Activated T-cell treated with anti-CD3 and anti-CD28 coated beads, Interleukin-2, amount 50 U/mL, for 1 hour (primary cell): Measurements from ENCODE around the gene GPC3.
A peak's percentile ranks its signal among the peaks of the same experiment; 100 is the strongest.
"Not testable (repeated sequence)": the region's sequence is repeated elsewhere in the genome, so short reads cannot be mapped to it uniquely, and the experiment has no call there.

Experiments used
- DNase-seq: peaks from one replicate; pipeline ENCODE4 v3.0.0-alpha.2; 2020

Gene GPC3

GRCh38 chrX:133994576-133994975 lies 9.2 kb upstream of the GPC3 start:
- no peak for DNase-seq

GRCh38 chrX:133992882-133993281 lies 7.5 kb upstream of the GPC3 start:
- DNase-seq: no peak

- no peak for DNase-seq
Measured at GRCh38 chrX:133991814-133992213, 6.4 kb upstream of the GPC3 start.

- DNase-seq: not testable (repeated sequence)
Measured at GRCh38 chrX:133991057-133991456, 5.7 kb upstream of the GPC3 start.

GRCh38 chrX:133989993-133990392 lies 4.6 kb upstream of the GPC3 start:
- no peak for DNase-seq

GRCh38 chrX:133989490-133989889 lies 4.1 kb upstream of the GPC3 start:
- DNase-seq: no peak

GRCh38 chrX:133988010-133988409 lies 2.6 kb upstream of the GPC3 start:
- DNase-seq: no peak

GRCh38 chrX:133987188-133987587 lies 1.8 kb upstream of the GPC3 start:
- no peak for DNase-seq

- no peak for DNase-seq
Measured at GRCh38 chrX:133985967-133986683, 731 bp upstream of the GPC3 start.

GRCh38 chrX:133984857-133985163 lies 584 bp downstream of the GPC3 start:
- DNase-seq: no peak

GRCh38 chrX:133983974-133984845 lies 1.2 kb downstream of the GPC3 start:
- DNase-seq: peak; percentile 20

GRCh38 chrX:133983256-133983973 lies 2.0 kb downstream of the GPC3 start:
- DNase-seq: no peak

GRCh38 chrX:133981924-133982323 lies 3.5 kb downstream of the GPC3 start:
- DNase-seq: no peak

- DNase-seq: no peak
Measured at GRCh38 chrX:133980832-133981588, 4.4 kb downstream of the GPC3 start.

- no peak for DNase-seq
Measured at GRCh38 chrX:133980406-133980805, 5.0 kb downstream of the GPC3 start.

GRCh38 chrX:133979641-133980230 lies 5.7 kb downstream of the GPC3 start:
- no peak for DNase-seq

- no peak for DNase-seq
Measured at GRCh38 chrX:133973704-133974103, 11.7 kb downstream of the GPC3 start.

GRCh38 chrX:133972916-133973315 lies 12.5 kb downstream of the GPC3 start:
- DNase-seq: no peak

GRCh38 chrX:133971586-133971985 lies 13.8 kb downstream of the GPC3 start:
- no peak for DNase-seq

GRCh38 chrX:133970076-133970475 lies 15.3 kb downstream of the GPC3 start:
- DNase-seq: no peak

- DNase-seq: no peak
Measured at GRCh38 chrX:133969191-133969590, 16.2 kb downstream of the GPC3 start.

GRCh38 chrX:133968109-133968508 lies 17.3 kb downstream of the GPC3 start:
- DNase-seq: no peak

- no peak for DNase-seq
Measured at GRCh38 chrX:133966199-133966598, 19.2 kb downstream of the GPC3 start.
